ENCODE measurements around the gene SLC16A10. TPM values are rescaled to one million over a fixed set of nuclear protein-coding genes. Genes with fewer than 3 reads are reported as not detected.
"Not testable (repeated sequence)": the region's sequence is repeated elsewhere in the genome, so short reads cannot be mapped to it uniquely, and the experiment has no call there.

SLC16A10 gene
- total RNA-seq, 2 experiments from 2014 or later, result 6.6 to 8.1 TPM

- Mint-ChIP-seq H3K9me3 (no peaks in the 10 kb centered on the region), H3K27me3 (ENCODE audit: low read depth) (no peaks in the 10 kb centered on the region), H3K4me1 (ENCODE audit: low read depth) (peaks cover 39% of the 10 kb centered on the region), H3K27ac (no peak overlapping the region), H3K36me3 (ENCODE audit: low read depth) (no peaks in the 10 kb centered on the region), H3K4me3 (peak overlapping the region; percentile 89)
- intact Hi-C loops (cut with micrococcal nuclease), result loop anchor here (1.0 to 10.0 kb wide), 8 partner anchors 25 to 999 kb away; partner anchors contain the start of genes CDK19, FAM229B and TUBE1
- no peak for DNase-seq
- CTCF ChIA-PET, result interaction anchor here (1.2 to 1.5 kb wide), 2 partner anchors 79 to 121 kb away, joined by 3 read pairs; no protein-coding TSS in a partner anchor
These were observed 1.3 kb downstream of the SLC16A10 start for GRCh38 chr6:111088668-111089003.

DNA sequence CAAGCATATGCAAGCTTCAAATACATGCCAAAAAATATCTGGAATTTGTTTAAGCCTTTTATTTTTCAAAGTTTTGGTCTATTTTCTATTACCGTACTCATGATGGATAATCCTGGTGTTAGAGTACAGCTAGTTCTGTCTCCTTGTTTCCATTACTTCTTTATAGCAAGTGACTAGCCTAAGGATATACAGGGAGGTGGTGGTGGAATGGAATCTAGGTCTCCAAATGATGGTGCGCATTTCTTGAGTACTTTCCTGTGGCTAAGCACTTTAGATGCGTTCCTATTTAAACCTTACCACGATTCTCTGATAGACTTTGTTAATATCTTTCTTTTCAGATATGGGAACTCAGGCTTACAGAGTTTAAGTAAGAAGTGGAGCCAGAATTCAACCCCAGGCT is 3.5 kb downstream of the SLC16A10 start:
- no peak overlapping the region for H3K27ac Mint-ChIP-seq
- H3K9me3 Mint-ChIP-seq, result peaks cover 6% of the 10 kb centered on the region
- no peak for DNase-seq
- H3K4me3 Mint-ChIP-seq, result no peak overlapping the region
- intact Hi-C loops (cut with micrococcal nuclease), result loop anchor here (2.0 kb wide), 1 partner anchor 84 kb away; no protein-coding TSS in a partner anchor
- H3K27me3 Mint-ChIP-seq (ENCODE audit: low read depth), result no peaks in the 10 kb centered on the region
- CTCF ChIA-PET, result no interaction called here
- peaks cover 3% of the 10 kb centered on the region for H3K36me3 Mint-ChIP-seq (ENCODE audit: low read depth)
- H3K4me1 Mint-ChIP-seq (ENCODE audit: low read depth), result peaks cover 46% of the 10 kb centered on the region

DNA sequence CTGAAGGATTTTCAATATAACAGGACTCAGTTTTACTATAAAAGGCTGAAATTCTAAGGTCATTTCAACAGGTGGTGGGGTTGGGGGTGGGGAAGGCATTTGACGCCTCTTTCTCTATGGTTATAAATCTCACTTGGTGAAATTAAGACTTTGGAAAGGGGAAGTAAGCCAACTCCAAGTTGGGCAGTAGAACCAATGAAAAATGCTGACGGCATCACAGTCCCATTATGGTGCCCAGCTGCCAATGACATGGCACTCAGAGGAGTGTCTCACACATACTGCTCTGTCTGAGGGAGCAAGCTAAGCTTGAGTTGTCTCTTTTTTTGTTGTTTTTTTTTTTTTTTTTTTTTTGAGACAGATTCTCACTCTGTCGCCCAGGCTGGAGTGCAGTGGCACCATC is 4.7 kb downstream of the SLC16A10 start:
- CTCF ChIA-PET, result no interaction called here
- peaks cover 49% of the 10 kb centered on the region for H3K4me1 Mint-ChIP-seq (ENCODE audit: low read depth)
- no peak overlapping the region for H3K4me3 Mint-ChIP-seq
- intact Hi-C loops (cut with micrococcal nuclease), result loop anchor here (2.0 kb wide), 1 partner anchor 83 kb away; no protein-coding TSS in a partner anchor
- peaks cover 6% of the 10 kb centered on the region for H3K9me3 Mint-ChIP-seq
- no peak for DNase-seq
- no peak overlapping the region for H3K27ac Mint-ChIP-seq
- H3K36me3 Mint-ChIP-seq (ENCODE audit: low read depth), result peaks cover 3% of the 10 kb centered on the region
- no peaks in the 10 kb centered on the region for H3K27me3 Mint-ChIP-seq (ENCODE audit: low read depth)

DNA sequence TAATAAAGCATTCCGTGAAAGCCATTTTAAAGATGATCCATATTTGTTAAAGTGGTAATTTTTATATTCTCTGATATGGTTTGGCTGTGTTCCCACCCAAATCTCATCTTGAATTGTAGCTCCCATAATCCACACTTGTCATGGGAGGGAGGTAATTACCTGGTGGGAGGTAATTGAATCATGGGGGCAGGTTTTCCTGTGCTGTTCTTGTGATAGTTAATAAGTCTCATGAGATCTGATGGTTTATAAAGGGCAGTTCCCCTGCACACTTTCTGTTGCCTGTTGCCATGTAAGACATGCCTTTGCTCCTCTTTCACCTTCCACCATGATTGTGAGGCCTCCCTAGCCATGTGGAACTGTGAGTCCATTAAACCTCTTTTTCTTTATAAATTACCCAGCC is 8.2 kb downstream of the SLC16A10 start:
- H3K27me3 Mint-ChIP-seq (ENCODE audit: low read depth); H3K36me3 Mint-ChIP-seq (ENCODE audit: low read depth); intact Hi-C loops (cut with micrococcal nuclease); H3K9me3 Mint-ChIP-seq; DNase-seq; H3K4me3 Mint-ChIP-seq; H3K27ac Mint-ChIP-seq: not testable (repeated sequence)
- CTCF ChIA-PET, result interaction anchor here (0.7 to 1.7 kb wide), 2 partner anchors 79 to 1061 kb away, joined by 3 to 4 read pairs; no protein-coding TSS in a partner anchor
- peaks cover 27% of the 10 kb centered on the region for H3K4me1 Mint-ChIP-seq (ENCODE audit: low read depth)

GRCh38 chr6:111096246-111096645 is 8.9 kb downstream of the SLC16A10 start:
- no peaks in the 10 kb centered on the region for H3K27me3 Mint-ChIP-seq (ENCODE audit: low read depth)
- peak; percentile 77 for DNase-seq
- peak overlapping the region; percentile 6 for H3K27ac Mint-ChIP-seq
- H3K9me3 Mint-ChIP-seq, result peaks cover 6% of the 10 kb centered on the region
- CTCF ChIA-PET, result interaction anchor here (0.6 to 1.7 kb wide), 4 partner anchors 76 to 1060 kb away, joined by 3 to 4 read pairs (median 3); no protein-coding TSS in a partner anchor
- intact Hi-C loops (cut with micrococcal nuclease), result loop anchor here (2.0 kb wide), 1 partner anchor 17 kb away; no protein-coding TSS in a partner anchor
- peaks cover 25% of the 10 kb centered on the region for H3K4me1 Mint-ChIP-seq (ENCODE audit: low read depth)
- H3K36me3 Mint-ChIP-seq (ENCODE audit: low read depth), result peaks cover 3% of the 10 kb centered on the region
- H3K4me3 Mint-ChIP-seq, result no peak overlapping the region

GRCh38 chr6:111098597-111098996 is 11.3 kb downstream of the SLC16A10 start:
- Mint-ChIP-seq H3K4me1 (ENCODE audit: low read depth) (peaks cover 19% of the 10 kb centered on the region), H3K27ac (no peak overlapping the region), H3K27me3 (ENCODE audit: low read depth) (no peaks in the 10 kb centered on the region), H3K4me3 (no peak overlapping the region), H3K36me3 (ENCODE audit: low read depth) (peaks cover 3% of the 10 kb centered on the region), H3K9me3 (peaks cover 6% of the 10 kb centered on the region)
- no peak for DNase-seq
- intact Hi-C loops (cut with micrococcal nuclease), result no loop called here
- CTCF ChIA-PET, result no interaction called here

DNA sequence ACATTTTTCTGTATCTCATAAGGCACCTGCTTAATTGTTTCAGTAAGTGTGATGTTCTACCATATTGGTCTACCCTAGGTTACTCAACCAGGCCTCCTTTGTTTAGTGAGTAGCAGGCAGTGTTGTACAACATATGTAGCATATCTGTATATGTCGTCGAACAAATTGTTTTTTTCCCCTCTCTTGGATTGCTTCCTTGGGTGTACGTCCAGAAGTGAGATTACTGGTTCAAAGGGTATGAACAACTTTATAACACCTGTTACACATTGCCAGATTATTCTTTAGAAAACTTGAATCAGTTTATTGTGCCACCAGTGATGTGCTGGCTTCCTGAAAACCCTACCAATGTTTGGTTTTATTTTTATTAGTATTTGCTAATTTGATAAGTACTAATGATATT is 14.7 kb downstream of the SLC16A10 start:
- Mint-ChIP-seq H3K36me3 (ENCODE audit: low read depth) (peaks cover 3% of the 10 kb centered on the region), H3K27me3 (ENCODE audit: low read depth) (no peaks in the 10 kb centered on the region), H3K4me3 (no peak overlapping the region), H3K27ac (no peak overlapping the region), H3K9me3 (peaks cover 4% of the 10 kb centered on the region), H3K4me1 (ENCODE audit: low read depth) (peaks cover 10% of the 10 kb centered on the region)
- CTCF ChIA-PET, result no interaction called here
- no peak for DNase-seq
- intact Hi-C loops (cut with micrococcal nuclease), result no loop called here

- peak; percentile 66 for DNase-seq
- peaks cover 17% of the 10 kb centered on the region for H3K4me1 Mint-ChIP-seq (ENCODE audit: low read depth)
These were observed 18.3 kb downstream of the SLC16A10 start for GRCh38 chr6:111105578-111105977.

DNA sequence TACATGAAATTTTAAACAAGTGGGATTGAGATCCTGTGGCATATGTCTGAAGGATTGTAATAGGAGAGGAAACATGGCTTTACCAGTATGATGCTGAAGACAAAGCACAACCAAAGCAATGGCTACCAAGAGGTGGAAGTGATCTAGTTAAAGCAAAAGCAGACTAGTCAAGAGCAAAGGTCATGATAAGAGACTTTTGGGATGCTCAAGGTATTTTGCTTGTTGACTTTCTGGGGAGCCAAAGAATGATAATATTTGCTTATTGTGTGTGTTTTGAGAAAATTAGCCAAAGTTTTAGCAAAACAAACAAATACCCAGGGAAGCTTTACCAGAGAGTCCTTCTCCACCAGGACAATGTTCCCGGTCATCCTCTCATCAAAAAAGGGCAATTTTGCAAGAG is 20.3 kb downstream of the SLC16A10 start:
- peaks cover 18% of the 10 kb centered on the region for H3K4me1 Mint-ChIP-seq (ENCODE audit: low read depth)
- no peak overlapping the region for H3K4me3 Mint-ChIP-seq
- peak overlapping the region; percentile 7 for H3K27ac Mint-ChIP-seq
- no peak for DNase-seq
- CTCF ChIA-PET, result no interaction called here
- peaks cover 9% of the 10 kb centered on the region for H3K9me3 Mint-ChIP-seq
- intact Hi-C loops (cut with micrococcal nuclease), result no loop called here
- no peaks in the 10 kb centered on the region for H3K27me3 Mint-ChIP-seq (ENCODE audit: low read depth)
- H3K36me3 Mint-ChIP-seq (ENCODE audit: low read depth), result peaks cover 9% of the 10 kb centered on the region

More at GRCh38 chr6:111105578-111105977, 18.3 kb downstream of the SLC16A10 start:
- peaks cover 9% of the 10 kb centered on the region for H3K9me3 Mint-ChIP-seq
- H3K36me3 Mint-ChIP-seq (ENCODE audit: low read depth), result peaks cover 9% of the 10 kb centered on the region
- no peak overlapping the region for H3K27ac Mint-ChIP-seq
- intact Hi-C loops (cut with micrococcal nuclease), result no loop called here
- H3K4me3 Mint-ChIP-seq, result no peak overlapping the region
- H3K27me3 Mint-ChIP-seq (ENCODE audit: low read depth), result no peaks in the 10 kb centered on the region
- CTCF ChIA-PET, result no interaction called here

DNA sequence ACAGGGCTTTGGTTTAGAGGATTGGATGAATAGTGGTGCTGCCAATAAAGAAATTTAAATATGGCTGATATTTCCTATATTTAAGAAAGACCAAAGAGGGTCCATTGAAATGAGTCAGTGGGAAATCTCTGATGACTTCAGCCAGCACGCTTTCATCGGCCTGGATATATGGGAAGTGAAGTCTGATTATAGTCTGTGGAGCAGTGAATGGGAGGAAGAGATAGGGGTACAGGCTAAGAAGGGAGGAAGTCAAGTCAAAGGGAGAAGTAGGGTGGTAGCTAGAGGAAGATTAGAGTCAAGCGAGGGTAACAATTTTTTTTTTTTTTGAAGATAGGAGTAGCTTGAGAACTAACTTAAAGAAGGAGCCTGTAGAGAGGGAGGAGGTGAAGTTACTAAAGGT is 22.7 kb downstream of the SLC16A10 start:
- Mint-ChIP-seq H3K9me3 (peaks cover 9% of the 10 kb centered on the region), H3K4me3 (no peak overlapping the region), H3K4me1 (ENCODE audit: low read depth) (peaks cover 32% of the 10 kb centered on the region), H3K27ac (no peak overlapping the region), H3K27me3 (ENCODE audit: low read depth) (no peaks in the 10 kb centered on the region), H3K36me3 (ENCODE audit: low read depth) (peaks cover 11% of the 10 kb centered on the region)
- CTCF ChIA-PET, result interaction anchor here (0.7 kb wide), 1 partner anchor 73 kb away, joined by 3 read pairs; no protein-coding TSS in a partner anchor
- no peak for DNase-seq
- intact Hi-C loops (cut with micrococcal nuclease), result loop anchor here (5.0 kb wide), 1 partner anchor 372 kb away; the partner anchor contains the start of gene REV3L

GRCh38 chr6:111113336-111114086 is 26.2 kb downstream of the SLC16A10 start:
- peak overlapping the region; percentile 92 for H3K27ac Mint-ChIP-seq
- peaks cover 6% of the 10 kb centered on the region for H3K36me3 Mint-ChIP-seq (ENCODE audit: low read depth)
- peaks cover 1% of the 10 kb centered on the region for H3K9me3 Mint-ChIP-seq
- peaks cover 34% of the 10 kb centered on the region for H3K4me1 Mint-ChIP-seq (ENCODE audit: low read depth)
- intact Hi-C loops (cut with micrococcal nuclease), result loop anchor here (1.0 to 5.0 kb wide), 5 partner anchors 17 to 369 kb away; partner anchors contain the start of gene REV3L
- H3K27me3 Mint-ChIP-seq (ENCODE audit: low read depth), result no peaks in the 10 kb centered on the region
- CTCF ChIA-PET, result no interaction called here
- DNase-seq, result peak; percentile 82
- peak overlapping the region; percentile 65 for H3K4me3 Mint-ChIP-seq

GRCh38 chr6:111114087-111114443 is 26.8 kb downstream of the SLC16A10 start:
- intact Hi-C loops (cut with micrococcal nuclease), result loop anchor here (1.0 to 5.0 kb wide), 2 partner anchors 41 to 368 kb away; partner anchors contain the start of gene REV3L
- peak overlapping the region; percentile 65 for H3K4me3 Mint-ChIP-seq
- H3K36me3 Mint-ChIP-seq (ENCODE audit: low read depth), result peaks cover 6% of the 10 kb centered on the region
- peaks cover 34% of the 10 kb centered on the region for H3K4me1 Mint-ChIP-seq (ENCODE audit: low read depth)
- no peak for DNase-seq
- CTCF ChIA-PET, result no interaction called here
- no peaks in the 10 kb centered on the region for H3K27me3 Mint-ChIP-seq (ENCODE audit: low read depth)
- H3K27ac Mint-ChIP-seq, result peak overlapping the region; percentile 92
- H3K9me3 Mint-ChIP-seq, result peaks cover 1% of the 10 kb centered on the region

- no peak for DNase-seq
- Mint-ChIP-seq H3K27me3 (ENCODE audit: low read depth) (no peaks in the 10 kb centered on the region), H3K9me3 (peaks cover 1% of the 10 kb centered on the region), H3K27ac (no peak overlapping the region), H3K4me1 (ENCODE audit: low read depth) (peaks cover 34% of the 10 kb centered on the region), H3K4me3 (no peak overlapping the region), H3K36me3 (ENCODE audit: low read depth) (peaks cover 7% of the 10 kb centered on the region)
- CTCF ChIA-PET, result no interaction called here
- intact Hi-C loops (cut with micrococcal nuclease), result loop anchor here (1.0 to 5.0 kb wide), 2 partner anchors 41 to 368 kb away; partner anchors contain the start of gene REV3L
These were observed 27.2 kb downstream of the SLC16A10 start for GRCh38 chr6:111114482-111114881.
